ENCODE results near the gene LYRM4. TPM values are rescaled to one million over a fixed set of nuclear protein-coding genes. Genes with fewer than 3 reads are reported as not detected.

Gene LYRM4
- total RNA-seq, 1 experiment from 2014 or later: 36.1 TPM

- no peaks in the 10 kb centered on the region for H3K27me3 Mint-ChIP-seq (ENCODE audit: insufficient read depth, unreplicated experiment)
- no TSS peak for BruUV-seq (replicated peaks)
- POLR2A ChIA-PET: interaction anchor here (1.2 kb wide), 1 partner anchor 26 kb away, joined by 3 read pairs; no protein-coding TSS in a partner anchor
- intact Hi-C loops (cut with micrococcal nuclease): loop anchor here (10.0 kb wide), 1 partner anchor 135 kb away; no protein-coding TSS in a partner anchor
- H3K9me3 Mint-ChIP-seq (ENCODE audit: unreplicated experiment): no peaks in the 10 kb centered on the region
- no peak for TF ChIP-seq CTCF (IDR thresholded peaks at IDR 0.05; ENCODE audit: unreplicated experiment)
- no peak overlapping the region for H3K4me3 Mint-ChIP-seq (ENCODE audit: unreplicated experiment)
- H3K4me1 Mint-ChIP-seq (ENCODE audit: insufficient read depth, unreplicated experiment): no peaks in the 10 kb centered on the region
- no peak overlapping the region for H3K27ac Mint-ChIP-seq (ENCODE audit: low read depth, unreplicated experiment)
- no peak for DNase-seq (ENCODE audit: unreplicated experiment)
- CTCF ChIA-PET: interaction anchor here (0.6 kb wide), 1 partner anchor 127 kb away, joined by 3 read pairs; no protein-coding TSS in a partner anchor
- H3K36me3 Mint-ChIP-seq (ENCODE audit: insufficient read depth, unreplicated experiment): no peaks in the 10 kb centered on the region
Observed at GRCh38 chr6:5279891-5280338, 19.2 kb upstream of the LYRM4 start.

- CTCF ChIA-PET: no interaction called here
- Mint-ChIP-seq H3K4me3 (ENCODE audit: unreplicated experiment) (no peak overlapping the region), H3K36me3 (ENCODE audit: insufficient read depth, unreplicated experiment) (no peaks in the 10 kb centered on the region), H3K27ac (ENCODE audit: low read depth, unreplicated experiment) (no peak overlapping the region), H3K27me3 (ENCODE audit: insufficient read depth, unreplicated experiment) (no peaks in the 10 kb centered on the region), H3K4me1 (ENCODE audit: insufficient read depth, unreplicated experiment) (no peaks in the 10 kb centered on the region), H3K9me3 (ENCODE audit: unreplicated experiment) (no peaks in the 10 kb centered on the region)
- no peak for DNase-seq (ENCODE audit: unreplicated experiment)
- POLR2A ChIA-PET: no interaction called here
- no TSS peak for BruUV-seq (replicated peaks)
- TF ChIP-seq CTCF (IDR thresholded peaks at IDR 0.05; ENCODE audit: unreplicated experiment): no peak
- intact Hi-C loops (cut with micrococcal nuclease): loop anchor here (10.0 kb wide), 1 partner anchor 134 kb away; no protein-coding TSS in a partner anchor
Observed at GRCh38 chr6:5278565-5279120, 17.9 kb upstream of the LYRM4 start.

- CTCF ChIA-PET: no interaction called here
- peaks cover 4% of the 10 kb centered on the region for H3K4me1 Mint-ChIP-seq (ENCODE audit: insufficient read depth, unreplicated experiment)
- H3K27ac Mint-ChIP-seq (ENCODE audit: low read depth, unreplicated experiment): no peak overlapping the region
- H3K9me3 Mint-ChIP-seq (ENCODE audit: unreplicated experiment): no peaks in the 10 kb centered on the region
- H3K27me3 Mint-ChIP-seq (ENCODE audit: insufficient read depth, unreplicated experiment): no peaks in the 10 kb centered on the region
- no peak overlapping the region for H3K4me3 Mint-ChIP-seq (ENCODE audit: unreplicated experiment)
- BruUV-seq (replicated peaks): no TSS peak
- no peaks in the 10 kb centered on the region for H3K36me3 Mint-ChIP-seq (ENCODE audit: insufficient read depth, unreplicated experiment)
- no peak for TF ChIP-seq CTCF (IDR thresholded peaks at IDR 0.05; ENCODE audit: unreplicated experiment)
- no peak for DNase-seq (ENCODE audit: unreplicated experiment)
- intact Hi-C loops (cut with micrococcal nuclease): loop anchor here (10.0 kb wide), 1 partner anchor 133 kb away; no protein-coding TSS in a partner anchor
- POLR2A ChIA-PET: no interaction called here
Observed at GRCh38 chr6:5278047-5278446, 17.3 kb upstream of the LYRM4 start.

GRCh38 chr6:5277589-5277988, 16.8 kb upstream of the LYRM4 start:
- Mint-ChIP-seq H3K4me3 (ENCODE audit: unreplicated experiment) (no peak overlapping the region), H3K36me3 (ENCODE audit: insufficient read depth, unreplicated experiment) (no peaks in the 10 kb centered on the region), H3K4me1 (ENCODE audit: insufficient read depth, unreplicated experiment) (peaks cover 8% of the 10 kb centered on the region), H3K9me3 (ENCODE audit: unreplicated experiment) (no peaks in the 10 kb centered on the region), H3K27me3 (ENCODE audit: insufficient read depth, unreplicated experiment) (no peaks in the 10 kb centered on the region), H3K27ac (ENCODE audit: low read depth, unreplicated experiment) (no peak overlapping the region)
- intact Hi-C loops (cut with micrococcal nuclease): loop anchor here (10.0 kb wide), 1 partner anchor 133 kb away; no protein-coding TSS in a partner anchor
- CTCF ChIA-PET: no interaction called here
- TF ChIP-seq CTCF (IDR thresholded peaks at IDR 0.05; ENCODE audit: unreplicated experiment): no peak
- DNase-seq (ENCODE audit: unreplicated experiment): no peak
- no TSS peak for BruUV-seq (replicated peaks)
- POLR2A ChIA-PET: interaction anchor here (1.0 kb wide), 1 partner anchor 11 kb away, joined by 3 read pairs; no protein-coding TSS in a partner anchor
